ENCODE measurements around the gene TLK2. TPM values are rescaled to one million over a fixed set of nuclear protein-coding genes. Genes with fewer than 3 reads are reported as not detected.
"Not testable (repeated sequence)": the region's sequence is repeated elsewhere in the genome, so short reads cannot be mapped to it uniquely, and the experiment has no call there.

TLK2 gene
- total RNA-seq, 1 experiment from 2014 or later: 19.8 TPM

DNA sequence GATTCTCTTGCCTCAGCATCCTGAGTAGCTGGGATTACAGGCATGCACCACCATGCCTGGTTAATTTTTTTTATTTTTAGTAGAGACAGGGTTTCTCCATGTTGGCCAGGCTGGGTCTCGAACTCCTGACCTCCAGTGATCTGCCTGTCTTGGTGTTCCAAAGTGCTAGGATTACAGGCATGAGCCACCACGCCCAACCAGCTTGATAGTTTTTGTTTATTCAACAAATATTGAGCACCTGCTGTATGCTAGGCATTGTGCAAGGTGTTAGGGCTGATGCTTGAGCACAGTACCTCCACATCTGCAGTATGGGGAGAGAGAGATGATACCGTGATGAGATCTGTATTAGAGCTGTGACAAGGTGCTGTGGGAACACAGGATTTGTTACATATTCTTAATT is 3.9 kb downstream of the TLK2 start:
- not testable (repeated sequence) for DNase-seq (ENCODE audit: low spot score)

DNA sequence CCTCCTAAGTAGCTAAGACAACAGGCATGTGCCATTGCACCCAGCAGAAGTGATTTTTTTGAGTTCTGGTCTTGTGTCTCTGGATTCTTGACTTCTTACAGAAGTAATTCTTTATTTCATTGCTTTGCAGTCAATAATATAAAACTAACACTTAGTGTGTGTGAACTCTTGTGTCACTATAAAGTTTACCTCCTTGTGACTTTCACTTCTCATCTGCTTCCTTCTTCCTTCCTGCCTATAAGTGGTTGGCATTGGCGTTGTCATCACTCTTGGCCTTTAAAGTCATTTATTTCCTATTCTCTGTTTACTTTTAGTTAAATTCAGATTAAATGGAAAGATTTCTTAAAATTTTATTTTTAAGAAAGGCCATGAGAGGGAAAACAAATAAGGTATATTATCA is 12.4 kb downstream of the TLK2 start:
- DNase-seq (ENCODE audit: low spot score): not testable (repeated sequence)

DNA sequence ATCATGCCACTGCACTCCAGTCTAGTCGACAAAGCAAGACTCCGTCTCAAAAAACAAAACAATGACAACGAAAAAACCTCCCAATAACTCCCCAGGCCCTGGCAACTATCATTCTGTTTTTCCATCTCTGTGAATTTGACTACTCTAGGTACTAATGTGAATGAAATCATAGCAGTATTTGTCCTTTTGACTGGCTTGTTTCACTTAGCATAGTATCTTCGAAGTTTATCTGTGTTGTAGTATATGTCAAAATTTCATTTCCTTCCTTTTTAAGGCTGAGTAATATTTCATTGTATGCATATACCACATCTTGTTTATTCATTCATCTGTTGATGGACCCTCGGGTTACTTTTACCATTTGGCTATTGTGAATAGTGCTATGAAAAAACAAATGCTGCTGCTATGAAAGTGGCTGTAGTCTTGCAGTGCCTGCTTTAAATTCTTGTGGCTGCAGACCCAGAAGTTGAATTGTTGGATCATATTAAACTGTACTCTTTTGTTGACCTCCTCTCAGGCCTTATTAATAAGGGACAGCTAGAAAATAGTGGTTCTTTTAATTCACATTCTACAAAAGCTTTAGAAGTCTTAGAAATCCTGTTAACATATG is 14.5 kb downstream of the TLK2 start:
- not testable (repeated sequence) for DNase-seq (ENCODE audit: low spot score)

DNA sequence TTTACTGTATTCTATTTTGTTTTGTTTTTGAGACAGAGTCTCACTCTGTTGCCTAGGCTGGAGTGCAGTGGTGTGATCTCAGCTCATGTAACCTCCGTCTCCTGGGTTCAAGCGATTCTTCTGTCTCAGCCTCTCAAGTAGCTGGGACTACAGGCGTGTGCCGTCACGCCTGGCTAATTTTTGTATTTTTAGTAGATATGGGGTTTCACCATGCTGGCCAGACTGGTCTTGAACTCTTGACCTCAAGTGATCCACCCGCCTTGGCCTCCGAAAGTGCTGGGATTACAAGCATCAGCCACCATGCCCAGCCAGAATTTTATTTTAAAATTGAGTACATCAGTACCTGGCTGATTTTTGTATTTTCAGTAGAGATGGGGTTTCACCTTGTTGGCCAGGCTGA is 15.4 kb downstream of the TLK2 start:
- not testable (repeated sequence) for DNase-seq (ENCODE audit: low spot score)

DNA sequence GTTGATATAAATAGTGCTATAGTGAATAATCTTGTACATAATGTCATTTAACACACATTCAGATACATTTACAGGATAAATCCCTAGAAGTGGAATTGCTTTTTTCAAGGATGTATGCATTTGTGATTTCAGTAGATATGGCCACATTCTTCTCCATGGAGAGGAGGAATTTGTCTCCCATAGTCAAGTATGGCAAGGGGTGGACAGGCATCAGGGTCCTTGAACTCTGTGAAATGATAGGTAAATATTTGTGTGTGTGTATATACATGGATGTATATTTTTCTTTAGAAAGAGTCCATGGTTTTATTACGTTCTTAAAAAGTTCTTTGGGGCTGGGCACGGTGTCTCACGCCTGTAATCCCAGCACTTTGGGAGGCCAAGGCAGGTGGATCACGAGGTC is 17.7 kb downstream of the TLK2 start:
- not testable (repeated sequence) for DNase-seq (ENCODE audit: low spot score)

DNA sequence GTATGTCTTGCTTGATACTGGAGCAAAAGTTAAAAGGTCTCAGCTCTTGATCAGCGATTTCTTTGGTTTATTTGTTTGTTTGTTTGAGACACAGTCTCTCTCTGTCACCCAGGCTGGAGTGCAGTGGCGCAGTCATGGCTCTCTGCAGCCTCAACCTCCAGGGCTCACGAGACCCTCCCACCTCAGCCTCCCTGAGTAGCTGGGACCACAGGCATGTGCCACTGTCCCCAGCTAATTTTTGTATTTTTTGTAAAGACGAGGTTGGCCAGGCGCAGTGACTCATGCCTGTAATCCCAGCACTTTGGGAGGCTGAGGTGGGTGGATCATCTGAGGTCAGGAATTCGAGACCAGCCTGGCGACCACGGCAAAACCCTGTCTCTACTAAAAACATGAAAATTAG is 20.2 kb downstream of the TLK2 start:
- not testable (repeated sequence) for DNase-seq (ENCODE audit: low spot score)

DNA sequence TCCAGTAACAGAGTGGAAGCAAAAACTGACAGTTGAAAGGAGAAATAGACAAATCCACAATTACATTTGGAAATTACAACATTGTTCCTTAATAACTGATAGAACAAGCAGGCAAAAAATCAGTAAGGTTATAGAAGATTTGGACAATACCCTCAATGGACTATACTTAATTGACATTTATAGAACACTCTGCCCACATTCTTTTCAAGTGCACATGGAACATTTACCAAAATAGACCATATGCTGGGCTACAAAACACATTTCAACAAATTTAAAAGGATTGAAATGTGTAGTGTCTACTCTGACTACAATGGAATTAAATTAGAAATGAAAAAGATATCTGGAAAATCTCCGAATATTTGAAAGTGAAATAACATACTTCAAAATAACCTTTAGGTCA is 21.8 kb downstream of the TLK2 start:
- not testable (repeated sequence) for DNase-seq (ENCODE audit: low spot score)

DNA sequence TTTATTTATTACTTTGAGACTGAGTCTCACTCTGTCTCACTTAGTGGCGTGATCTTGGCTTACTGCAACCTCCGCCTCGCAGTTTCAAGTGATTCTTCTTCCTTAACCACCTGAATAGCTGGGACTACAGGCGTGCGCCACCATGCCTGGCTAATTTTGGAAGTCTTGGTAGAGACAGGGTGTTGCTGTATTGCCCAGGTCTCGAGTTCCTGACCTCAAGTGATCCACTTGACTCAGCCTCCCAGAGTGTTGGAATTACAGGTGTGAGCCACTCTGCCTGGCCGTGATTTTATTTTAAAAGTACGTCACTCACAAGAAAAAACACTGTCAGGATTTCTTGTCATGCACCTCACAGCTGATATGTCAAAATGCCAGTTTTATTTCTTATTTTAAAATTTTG is 26.2 kb downstream of the TLK2 start:
- not testable (repeated sequence) for DNase-seq (ENCODE audit: low spot score)

DNA sequence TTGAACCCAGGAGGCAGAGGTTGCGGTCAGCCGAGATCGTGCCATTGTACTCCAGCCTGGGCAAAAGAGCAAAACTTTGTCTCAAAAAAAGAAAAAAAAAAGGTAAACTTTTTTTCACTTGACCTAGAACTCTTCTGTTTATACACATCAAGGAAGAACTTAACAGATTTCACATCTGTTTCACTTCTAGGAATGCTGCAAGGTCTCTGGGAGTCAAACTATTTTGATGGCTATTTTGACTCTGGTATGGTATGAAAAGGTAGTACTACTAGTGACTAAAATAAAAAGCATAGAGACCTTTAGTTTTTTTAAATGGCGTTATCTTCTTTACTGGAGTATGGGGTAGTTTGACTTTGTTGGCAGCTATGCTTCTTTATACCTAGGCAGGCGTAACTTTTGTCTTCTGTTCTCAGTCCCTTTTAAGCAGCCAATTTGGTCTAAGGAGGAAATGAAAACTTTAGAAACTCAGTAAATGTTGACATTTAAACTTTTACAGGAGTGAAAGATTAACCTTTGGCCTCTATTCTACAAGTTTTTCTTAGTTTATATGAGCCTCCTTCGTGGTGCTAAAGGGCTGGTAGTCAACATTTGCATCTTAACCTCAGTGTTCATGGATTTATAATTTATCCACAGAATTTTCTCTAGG is 28.7 kb downstream of the TLK2 start:
- peak; percentile 31 for DNase-seq (ENCODE audit: low spot score)

DNA sequence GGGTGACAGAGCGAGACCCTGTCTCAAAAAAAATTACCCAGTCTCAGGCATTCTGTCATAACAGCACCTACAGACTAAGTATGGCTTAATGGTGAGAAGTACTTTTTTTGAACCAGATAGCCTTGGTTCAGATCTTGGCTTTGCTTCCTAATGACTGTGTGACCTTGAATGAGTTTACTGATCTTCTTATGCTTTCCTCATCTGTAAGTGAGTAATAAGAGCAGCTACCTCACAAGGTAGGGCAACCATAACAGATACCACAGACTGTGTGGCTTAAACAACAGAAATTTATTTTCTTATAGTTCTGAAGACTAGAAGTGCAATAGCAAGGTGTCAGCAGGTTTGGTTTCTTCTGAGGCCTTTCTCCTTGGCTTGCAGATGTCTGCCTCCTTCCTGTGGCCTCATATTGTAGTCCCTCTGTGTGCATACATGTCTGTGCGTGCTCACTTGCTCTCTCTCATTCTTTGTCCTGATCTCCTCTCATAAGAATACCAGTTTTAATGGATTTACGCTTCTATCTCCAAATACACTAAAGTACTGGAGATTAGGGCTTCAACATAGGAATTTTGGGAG is 31.7 kb downstream of the TLK2 start:
- DNase-seq (ENCODE audit: low spot score): not testable (repeated sequence)

DNA sequence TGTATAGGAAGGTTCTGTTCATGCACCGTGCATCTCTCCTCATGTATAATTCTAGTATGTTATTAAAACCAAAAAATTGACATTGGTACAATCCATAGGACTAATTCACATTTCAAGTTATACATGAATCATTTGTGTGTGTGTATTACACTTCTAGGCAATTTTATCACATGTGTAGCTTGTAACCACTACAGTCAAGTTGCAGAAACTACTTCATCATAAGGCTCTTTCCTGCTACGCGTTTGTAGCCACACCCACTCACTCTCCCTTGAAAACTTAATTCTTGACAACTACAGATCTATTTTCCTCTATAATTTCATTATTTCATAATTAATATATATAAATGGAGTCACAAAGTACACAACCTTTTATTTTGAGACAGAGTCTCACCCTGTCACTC is 32.4 kb downstream of the TLK2 start:
- not testable (repeated sequence) for DNase-seq (ENCODE audit: low spot score)

DNA sequence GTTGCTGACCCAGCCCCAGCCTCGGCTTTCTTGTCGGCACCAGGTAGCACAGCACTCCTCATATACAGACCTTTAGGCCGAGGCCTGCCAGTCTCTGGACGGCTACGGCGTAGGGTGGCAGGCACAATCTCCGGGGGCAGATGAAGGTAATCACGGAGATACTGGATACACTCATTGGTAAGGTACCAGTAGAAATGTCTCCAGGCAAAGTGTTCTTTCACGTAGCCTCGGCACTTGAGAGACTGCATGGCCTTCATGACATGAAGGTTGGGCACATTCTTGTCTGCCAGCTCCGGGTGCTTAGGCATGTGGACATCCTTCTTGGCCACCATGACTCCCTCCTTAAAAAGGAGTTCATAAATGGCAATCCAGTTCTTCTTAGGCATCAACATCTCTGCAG is 37.8 kb downstream of the TLK2 start:
- not testable (repeated sequence) for DNase-seq (ENCODE audit: low spot score)

DNA sequence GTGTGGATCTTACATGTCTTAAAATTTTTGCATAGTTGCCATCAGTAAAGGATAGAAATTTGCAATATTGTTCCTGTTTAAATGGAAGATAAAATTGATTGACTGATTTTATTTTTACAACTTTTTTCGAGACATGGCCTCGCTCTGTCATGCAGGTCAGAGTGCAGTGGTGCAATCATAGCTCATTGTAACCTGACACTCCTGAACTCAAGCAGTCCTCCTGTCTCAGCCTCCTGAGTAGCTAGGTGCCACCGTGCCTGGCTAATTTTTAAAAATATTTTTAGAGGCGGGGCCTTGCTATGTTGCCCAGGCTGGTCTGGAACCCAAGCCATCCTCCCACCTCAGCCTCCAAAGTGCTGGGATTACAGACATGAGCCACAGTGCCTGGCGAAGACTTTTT is 42.7 kb downstream of the TLK2 start:
- DNase-seq (ENCODE audit: low spot score): not testable (repeated sequence)

DNA sequence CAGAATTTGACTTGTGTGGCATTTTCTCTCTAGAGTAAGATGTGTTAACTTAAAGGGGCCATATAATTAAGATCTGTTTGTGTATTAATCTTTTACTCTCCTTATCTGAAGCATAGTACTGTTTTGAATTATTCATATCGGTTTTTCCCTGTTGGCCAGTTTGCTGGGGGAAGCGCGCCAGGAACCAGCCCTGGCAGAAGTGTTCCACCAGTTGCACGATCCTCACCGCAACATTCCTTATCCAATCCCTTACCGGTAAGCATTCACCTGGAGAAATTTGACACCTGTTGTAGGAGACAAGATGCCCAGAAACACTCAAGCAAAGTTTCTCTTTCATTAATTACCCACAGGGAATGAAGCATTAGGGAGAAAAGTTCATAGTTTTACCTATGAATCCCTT is 45.5 kb downstream of the TLK2 start:
- DNase-seq (ENCODE audit: low spot score): not testable (repeated sequence)

DNA sequence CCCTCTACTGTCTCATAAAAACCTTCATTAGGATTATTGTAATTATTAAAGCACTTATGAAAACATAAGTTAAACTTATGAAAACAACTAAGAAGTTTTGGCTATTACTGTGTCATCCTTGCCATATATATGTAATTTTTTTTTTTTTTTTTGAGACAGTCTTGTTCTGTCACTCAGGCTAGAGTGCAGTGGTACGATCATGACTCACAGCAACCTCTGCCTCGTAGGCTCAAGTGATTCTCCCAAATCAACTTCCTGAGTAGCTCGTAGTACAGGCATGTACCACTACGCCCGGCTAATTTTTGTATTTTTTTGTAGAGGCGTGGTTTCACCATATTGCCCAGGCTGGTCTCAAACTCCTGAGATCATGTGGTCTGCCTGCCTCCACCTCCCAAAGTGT is 46.7 kb downstream of the TLK2 start:
- not testable (repeated sequence) for DNase-seq (ENCODE audit: low spot score)

DNA sequence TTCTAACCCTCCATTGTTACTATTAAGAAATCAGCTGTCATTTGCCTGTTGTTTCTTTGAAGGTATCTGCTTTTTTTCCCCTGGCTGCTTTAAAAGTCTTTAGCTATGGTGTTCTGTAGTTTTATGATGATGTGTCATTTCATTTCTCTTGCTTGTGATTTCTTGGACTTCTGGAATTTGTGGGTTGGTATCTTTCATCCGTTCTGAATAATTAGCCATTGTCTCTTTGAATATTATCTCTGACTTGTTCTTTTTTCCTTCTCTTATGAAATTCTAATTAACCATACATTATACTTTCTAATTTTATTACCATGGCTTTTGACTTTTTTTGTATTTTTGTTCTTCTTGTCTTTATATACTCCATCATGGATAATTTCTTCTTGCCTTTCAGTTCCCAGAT is 52.3 kb downstream of the TLK2 start:
- not testable (repeated sequence) for DNase-seq (ENCODE audit: low spot score)

DNA sequence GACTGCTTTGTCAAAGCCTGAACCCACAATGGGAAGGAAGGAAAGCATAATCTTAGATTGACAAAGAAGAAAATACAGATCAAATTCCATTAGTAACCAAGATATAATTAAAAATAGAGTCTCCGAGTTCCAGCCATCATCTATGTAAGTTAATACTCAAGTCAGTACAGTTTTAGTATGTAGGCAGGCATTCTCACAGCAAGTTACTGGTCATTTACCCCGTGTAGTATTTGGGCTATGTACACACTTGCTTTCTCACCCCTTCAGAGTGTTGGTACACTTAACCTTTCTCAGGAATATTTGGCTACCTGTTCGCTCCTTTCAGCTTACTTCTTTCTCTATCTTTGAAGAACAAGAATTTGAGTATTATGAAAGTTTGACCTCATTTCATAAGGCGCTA is 57.9 kb downstream of the TLK2 start:
- not testable (repeated sequence) for DNase-seq (ENCODE audit: low spot score)

DNA sequence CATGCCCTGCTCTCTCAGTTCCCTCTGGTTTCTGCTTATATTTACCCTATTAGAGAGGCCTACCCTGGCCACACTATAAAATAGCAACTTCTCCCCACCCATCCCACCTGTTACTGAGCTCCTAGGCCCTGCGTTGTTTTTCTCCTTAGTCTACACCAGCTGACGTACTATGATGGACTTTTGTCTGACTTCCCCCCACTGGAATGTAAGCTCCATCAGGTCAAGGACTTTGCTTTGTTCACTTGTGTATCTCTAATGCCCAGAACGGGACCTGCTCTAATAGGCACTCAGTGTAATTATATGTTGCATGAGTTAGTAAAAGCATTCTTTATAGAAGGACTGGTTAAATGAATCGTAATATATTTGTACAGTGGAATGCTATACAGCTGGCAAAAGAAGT is 62.4 kb downstream of the TLK2 start:
- DNase-seq (ENCODE audit: low spot score): not testable (repeated sequence)

DNA sequence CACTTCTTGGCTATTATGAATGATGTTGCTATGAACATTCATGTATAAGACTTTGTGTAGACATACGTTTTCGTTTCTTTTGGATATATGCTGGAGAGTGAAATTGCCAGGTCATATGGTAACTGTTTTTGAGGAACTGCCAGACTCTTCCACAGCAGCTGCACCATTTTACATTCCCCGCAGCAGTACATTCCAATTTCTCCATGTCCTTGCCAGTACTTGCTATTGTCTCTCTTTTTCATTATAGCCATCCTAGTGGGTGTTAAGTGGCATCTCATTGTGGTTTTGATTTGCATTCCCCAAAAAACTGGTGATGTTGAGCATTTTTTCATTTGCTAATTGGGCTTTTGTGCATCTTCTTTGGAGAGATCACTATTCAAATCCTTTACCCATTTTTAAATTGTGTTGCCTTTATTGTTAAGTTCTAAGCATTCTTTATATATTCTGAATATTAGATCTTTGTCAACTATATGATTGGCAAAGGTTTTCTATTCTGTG is 64.7 kb downstream of the TLK2 start:
- DNase-seq (ENCODE audit: low spot score): not testable (repeated sequence)

DNA sequence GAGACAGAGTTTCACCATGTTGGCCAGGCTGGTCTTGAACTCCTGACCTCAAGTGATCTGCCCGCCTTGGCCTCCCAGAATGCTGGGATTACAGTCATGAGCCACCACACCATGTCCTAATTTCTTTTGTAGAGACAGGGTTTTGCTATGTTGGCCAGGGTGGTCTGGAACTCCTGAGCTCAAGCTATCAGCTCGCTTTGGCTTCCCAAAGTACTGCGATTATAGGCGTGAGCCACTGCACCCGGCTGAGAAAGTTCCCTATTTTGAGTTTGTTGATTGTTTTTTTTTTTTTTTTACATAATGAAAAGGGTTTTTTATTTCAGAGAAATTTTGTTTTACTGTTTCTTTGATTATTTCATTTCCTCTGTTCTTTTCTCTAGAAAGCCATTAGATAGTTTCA is 67.4 kb downstream of the TLK2 start:
- not testable (repeated sequence) for DNase-seq (ENCODE audit: low spot score)

DNA sequence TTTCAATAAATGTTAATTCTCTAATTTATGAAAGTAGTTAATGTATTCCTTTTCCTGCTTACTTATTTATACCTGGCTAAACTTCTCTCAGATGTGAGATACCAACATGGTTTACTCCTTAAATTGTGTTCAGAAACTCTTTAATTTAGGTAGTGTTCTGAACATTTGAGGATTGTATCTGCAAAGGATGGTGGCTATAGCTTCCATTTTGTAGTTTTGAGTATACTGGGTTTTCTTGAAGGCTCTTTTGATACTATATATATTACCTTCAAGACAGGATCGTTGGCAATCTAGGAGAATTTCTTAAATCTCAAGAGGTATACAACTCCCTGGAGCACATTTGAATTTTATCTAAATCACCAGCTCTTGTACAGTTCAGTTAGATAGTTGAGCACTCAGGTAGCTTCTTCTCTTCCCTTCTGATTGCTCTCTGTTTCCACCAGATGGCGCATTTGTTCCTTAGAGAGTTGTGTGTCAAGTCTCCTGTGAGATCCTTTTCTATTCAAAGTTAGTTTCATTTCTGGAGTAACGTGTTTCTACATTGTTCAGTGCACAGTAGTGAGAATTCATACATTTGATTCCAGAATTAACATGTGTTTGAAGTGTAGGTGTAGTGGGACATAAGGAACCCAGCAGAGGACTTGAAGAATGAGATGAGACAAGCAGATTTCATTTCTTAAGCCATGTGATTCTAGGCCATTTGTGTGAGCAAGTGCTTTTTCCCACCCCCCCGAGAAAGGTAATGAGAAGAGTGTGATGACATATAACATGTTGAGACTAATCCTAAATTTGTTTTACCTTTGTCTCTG is 74.4 kb downstream of the TLK2 start:
- DNase-seq (ENCODE audit: low spot score): peak; percentile 42

DNA sequence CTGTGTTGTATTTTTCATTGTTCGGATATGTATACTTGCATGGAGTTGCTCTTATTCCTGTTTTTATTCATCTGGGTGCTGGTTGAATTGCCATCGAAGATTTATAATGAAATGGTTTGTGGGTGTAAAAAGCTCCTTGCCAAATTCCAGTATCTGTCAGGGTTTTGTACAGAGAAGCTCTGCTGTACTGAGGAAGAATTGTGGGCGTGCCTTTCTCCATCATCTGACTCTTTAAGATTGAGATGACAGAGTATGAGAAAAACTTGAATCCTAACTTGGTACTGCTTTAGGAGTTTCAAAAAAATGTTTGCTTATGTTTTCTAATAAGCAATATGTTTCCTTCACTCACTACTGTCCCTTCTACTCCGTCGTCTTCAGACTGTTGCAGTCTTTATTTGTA is 78.9 kb downstream of the TLK2 start:
- DNase-seq (ENCODE audit: low spot score): not testable (repeated sequence)
